ENCODE results near the gene RAB3GAP1.

- TF ChIP-seq CTCF (IDR thresholded peaks at IDR 0.05) (no peak), EP300 (IDR thresholded peaks at IDR 0.05) (no peak)
Observed at GRCh38 chr2:135218426-135218825, 166.3 kb downstream of the RAB3GAP1 start.

Measured in gastroesophageal sphincter (tissue), 3 donors.